HL-60 (cell line): ENCODE results near the gene CMIP.

Experiments used
- CTCF ChIP-seq: IDR thresholded peaks from one replicate; pipeline ENCODE4 v1.5.1; 2011; ENCODE audit warnings: low read length, control low read depth, inconsistent platforms; ENCODE audit not compliant: insufficient read depth
- POLR2AphosphoS5 ChIP-seq: IDR thresholded peaks from 2 replicates; pipeline ENCODE4 v1.6.1; 2012; ENCODE audit warnings: low read depth
- REST ChIP-seq: IDR thresholded peaks from 2 replicates; pipeline ENCODE4 v1.6.1; 2012; ENCODE audit warnings: low read depth; ENCODE audit not compliant: insufficient replicate concordance

- no peak for TF ChIP-seq CTCF
- no peak for TF ChIP-seq REST
- no peak for TF ChIP-seq POLR2AphosphoS5
Observed at GRCh38 chr16:81630635-81631031, 186.0 kb downstream of the CMIP start.
